Lower leg skin (tissue), 3 donors: ENCODE data around the gene IL36A.

Experiments
- CTCF ChIP-seq, 3 donors: fragments of 450-650 bp; IDR thresholded peaks; one replicate each; pipeline ENCODE4 v1.5.1; 2016; ENCODE audit warnings: antibody characterized with exemption in 3 of 3, mild to moderate bottlenecking in 3 of 3, moderate library complexity in 2 of 3
- POLR2A ChIP-seq, 2 donors: fragments of 450-650 bp; IDR thresholded peaks; one replicate each; pipeline ENCODE4 v1.6.1; 2016 to 2017; ENCODE audit warnings: antibody characterized with exemption in 2 of 2, mild to moderate bottlenecking in 1 of 2, moderate library complexity in 1 of 2

- TF ChIP-seq CTCF (IDR thresholded peaks at IDR 0.05), result no peak
- TF ChIP-seq POLR2A (IDR thresholded peaks at IDR 0.05), result no peak
Observed at GRCh38 chr2:113052396-113052917, 47.2 kb downstream of the IL36A start, which contains the start of gene IL36B.
